Spleen (tissue), 11 donors: ENCODE measurements around the gene GRK3. TPM values are rescaled to one million over a fixed set of nuclear protein-coding genes. Genes with fewer than 3 reads are reported as not detected.

Experiments used
- DNase-seq: peaks from one replicate; pipeline ENCODE4 v3.0.0-alpha.2; 2020
- H3K27ac ChIP-seq, 8 donors: fragments of 200-600 bp; sonication (generic) in 7 of 8; 1 replicate in 4 of 8; 2 replicates in 4 of 8; pipeline versions ENCODE4 v1.5.0 to v1.8.0; 2016 to 2021; ENCODE audit warnings: inconsistent platforms in 4 of 8, mild to moderate bottlenecking in 4 of 8, moderate library complexity in 1 of 8
- H3K27me3 ChIP-seq, 7 donors: fragments of 200-600 bp; sonication (generic) in 6 of 7; replicated peaks in 1 of 7; 1 replicate in 4 of 7; 2 replicates in 3 of 7; pipeline versions ENCODE4 v1.5.0 to v1.8.0; 2016 to 2021; ENCODE audit warnings: inconsistent platforms in 3 of 7, mild to moderate bottlenecking in 1 of 7
- H3K36me3 ChIP-seq, 6 donors: fragments of 200-600 bp; sonication (generic) in 5 of 6; 1 replicate in 4 of 6; 2 replicates in 2 of 6; pipeline versions ENCODE4 v1.5.0 to v1.8.0; 2016 to 2021; ENCODE audit warnings: inconsistent platforms in 2 of 6
- H3K4me1 ChIP-seq, 6 donors: fragments of 200-600 bp; sonication (generic) in 5 of 6; 1 replicate in 3 of 6; 2 replicates in 3 of 6; pipeline versions ENCODE4 v1.5.0 to v1.8.0; 2016 to 2021; ENCODE audit warnings: inconsistent platforms in 3 of 6
- H3K4me3 ChIP-seq, 8 donors: fragments of 200-600 bp; sonication (generic) in 7 of 8; 1 replicate in 4 of 8; 2 replicates in 4 of 8; pipeline versions ENCODE4 v1.5.0 to v1.8.0; 2016 to 2021; ENCODE audit warnings: inconsistent platforms in 4 of 8, mild to moderate bottlenecking in 4 of 8, moderate library complexity in 2 of 8
- H3K9me3 ChIP-seq, 8 donors: fragments of 200-600 bp; sonication (generic) in 7 of 8; 1 replicate in 4 of 8; 2 replicates in 4 of 8; pipeline versions ENCODE4 v1.5.0 to v1.8.0; 2016 to 2021; ENCODE audit warnings: inconsistent platforms in 4 of 8
- CTCF ChIP-seq, 11 experiments: fragments of 200-600 bp in 7 of 11; fragments of 450-650 bp in 4 of 11; sonication (generic) in 4 of 11; IDR thresholded peaks in 8 of 11; conservative IDR thresholded peaks in 3 of 11; 1 replicate in 7 of 11; 2 replicates in 4 of 11; pipeline versions ENCODE4 v1.4.0 to v1.8.0; 2016 to 2021; ENCODE audit warnings: antibody characterized with exemption in 11 of 11, inconsistent platforms in 4 of 11, mild to moderate bottlenecking in 1 of 11
- POLR2A ChIP-seq, 3 donors: fragments of 450-650 bp; IDR thresholded peaks; one replicate each; pipeline ENCODE4 v1.5.1; 2017; ENCODE audit warnings: antibody characterized with exemption in 3 of 3, mild to moderate bottlenecking in 1 of 3
- POLR2AphosphoS5 ChIP-seq, 3 donors: sonication (generic); formaldehyde crosslinking; IDR thresholded peaks; one replicate each; pipeline ENCODE4 v1.5.1; 2017; ENCODE audit warnings: antibody characterized with exemption in 3 of 3
- WGBS, 5 donors: extraction: QIAGEN DNeasy Blood & Tissue Kit in 3 of 5; methylation state at CpG; one replicate each; pipeline versions ENCODE4 v1.1.5 to v1.1.7; 2013 to 2018; 5-methylcytosine and 5-hydroxymethylcytosine counted together
- intact Hi-C: fragments of 100-400 bp; cut with DNase I; formaldehyde crosslinking; loops from one replicate; pipeline ENCODE4 v1.15.0; 2023; ENCODE audit warnings: low total_unique reads
- polyA plus RNA-seq, 3 donors: library from polyadenylated mRNA; stranded (reverse); fragments of 200-250 nt; gene quantifications; one replicate each; pipeline ENCODE4 v1.2.1, GENCODE V29; 2013
- total RNA-seq, 7 donors: library from RNA; depleted of rRNA in 3 of 7; stranded (reverse); fragments of >200 nt in 3 of 7; fragmentation: NEBNext Ultra II Directional in 4 of 7; extraction: Animal tissue kit (Norgen Biotek cat#: 25700) in 4 of 7; gene quantifications; one replicate each; pipeline versions ENCODE4 v1.1.0 to v1.2.1, GENCODE V29; 2016 to 2021
- donor health status: healthy with polysubstance abuse.
- donor health status: DM: no; HTN: no; CAD: no; lungs with moderate emphysema.
- donor health status: DM: no; HTN: no; CAD: no.
- donor health status: Bipolar disorder and iron deficiency.
- donor health status: healthy.
- donor health status: DM: no; HTN: no; CAD: no.
- donor health status: DM: yes; HTN: yes; CAD: no.

GRK3 gene
- total and polyA plus RNA-seq, 10 donors, result 9.3 to 60.7 (median 45.7) TPM

- 68 to 85% (median 79%) methylated on average over 1 of the region's 1 CpG for WGBS, 5 donors
- Histone ChIP-seq H3K36me3 (no peaks in the 10 kb centered on the region), H3K27me3 (no peaks in the 10 kb centered on the region), H3K9me3 (peaks cover 0 to 8% (median 2%) of the 10 kb centered on the region in 8 donors), H3K4me3 (no peak overlapping the region), H3K27ac (peak overlapping the region in 2 of 8 donors; percentile 43 to 46), H3K4me1 (peaks cover 0 to 33% (median 10%) of the 10 kb centered on the region in 6 donors)
- DNase-seq, result no peak
- intact Hi-C loops, result no loop called here
- TF ChIP-seq POLR2A (IDR thresholded peaks at IDR 0.05) (no peak), POLR2AphosphoS5 (IDR thresholded peaks at IDR 0.05) (peak in 1 of 3 donors; percentile 33), CTCF (IDR thresholded peaks at IDR 0.05 in 8 of 11, conservative IDR thresholded peaks at IDR 0.05 in 3 of 11) (no peak)
These were observed 10.2 kb upstream of the GRK3 start for GRCh38 chr22:25554238-25554671.

GRCh38 chr22:25554689-25555088 is 9.8 kb upstream of the GRK3 start:
- Histone ChIP-seq H3K36me3 (no peaks in the 10 kb centered on the region), H3K27ac (peak overlapping the region in 3 of 8 donors; percentile 33 to 46 (median 43)), H3K27me3 (no peaks in the 10 kb centered on the region), H3K4me3 (no peak overlapping the region), H3K4me1 (peaks cover 0 to 35% (median 10%) of the 10 kb centered on the region in 6 donors), H3K9me3 (peaks cover 0 to 8% (median 2%) of the 10 kb centered on the region in 8 donors)
- intact Hi-C loops, result no loop called here
- TF ChIP-seq POLR2A (IDR thresholded peaks at IDR 0.05) (no peak), CTCF (IDR thresholded peaks at IDR 0.05 in 8 of 11, conservative IDR thresholded peaks at IDR 0.05 in 3 of 11) (no peak), POLR2AphosphoS5 (IDR thresholded peaks at IDR 0.05) (no peak)
- WGBS, 5 donors, result 64 to 74% (median 66%) methylated on average over 2 of the region's 2 CpGs
- no peak for DNase-seq

- 66 to 85% (median 83%) methylated on average over 4 of the region's 4 CpGs for WGBS, 5 donors
- Histone ChIP-seq H3K36me3 (no peaks in the 10 kb centered on the region), H3K9me3 (peaks cover 0 to 7% (median 2%) of the 10 kb centered on the region in 8 donors), H3K4me3 (no peak overlapping the region), H3K27ac (peak overlapping the region in 3 of 8 donors; percentile 13 to 46 (median 33)), H3K27me3 (no peaks in the 10 kb centered on the region), H3K4me1 (peaks cover 0 to 37% (median 10%) of the 10 kb centered on the region in 6 donors)
- TF ChIP-seq POLR2A (IDR thresholded peaks at IDR 0.05) (no peak), CTCF (IDR thresholded peaks at IDR 0.05 in 8 of 11, conservative IDR thresholded peaks at IDR 0.05 in 3 of 11) (no peak), POLR2AphosphoS5 (IDR thresholded peaks at IDR 0.05) (no peak)
- no peak for DNase-seq
- intact Hi-C loops, result no loop called here
These were observed 8.9 kb upstream of the GRK3 start for GRCh38 chr22:25555586-25555985.

GRCh38 chr22:25557218-25557617 is 7.3 kb upstream of the GRK3 start:
- Histone ChIP-seq H3K4me1 (peaks cover under 1 to 51% (median 12%) of the 10 kb centered on the region in 6 donors), H3K4me3 (no peak overlapping the region), H3K27ac (no peak overlapping the region), H3K9me3 (no peaks in the 10 kb centered on the region), H3K27me3 (no peaks in the 10 kb centered on the region), H3K36me3 (no peaks in the 10 kb centered on the region)
- intact Hi-C loops, result no loop called here
- TF ChIP-seq POLR2A (IDR thresholded peaks at IDR 0.05) (no peak), CTCF (IDR thresholded peaks at IDR 0.05 in 8 of 11, conservative IDR thresholded peaks at IDR 0.05 in 3 of 11) (no peak), POLR2AphosphoS5 (IDR thresholded peaks at IDR 0.05) (no peak)
- no peak for DNase-seq
- WGBS, 5 donors, result 94 to 96% (median 95%) methylated on average over 5 of the region's 5 CpGs
